Pancreas (tissue), 10 donors: ENCODE measurements around the gene NRCAM. TPM values are rescaled to one million over a fixed set of nuclear protein-coding genes. Genes with fewer than 3 reads are reported as not detected.
A peak's percentile ranks its signal among the peaks of the same experiment; 100 is the strongest.

Source experiments
- ATAC-seq, 4 donors: fragments of 200-7000 bp; cut with Tn5 transposase; one replicate each; pipeline versions ENCODE4 v1.8.0 to v1.9.1; 2020; ENCODE audit warnings: mild to moderate bottlenecking in 4 of 4, moderate library complexity in 4 of 4
- DNase-seq, 6 donors: peaks; one replicate each; pipeline ENCODE4 v3.0.0-alpha.2; 2020
- FAIRE-seq: peaks from 2 replicates; lab custom pipeline; 2012; peaks lifted over from hg19 to GRCh38; lab: Jason Lieb, UNC
- H3K27ac ChIP-seq, 4 donors: fragments of 200-600 bp; sonication (generic); 1 replicate in 3 of 4; 2 replicates in 1 of 4; pipeline versions ENCODE4 v1.5.0 to v1.8.0; 2020
- H3K27me3 ChIP-seq, 4 donors: fragments of 200-600 bp; one replicate each; pipeline ENCODE4 v1.8.0; 2021
- H3K36me3 ChIP-seq, 3 donors: fragments of 200-600 bp; sonication (generic) in 1 of 3; one replicate each; pipeline versions ENCODE4 v1.5.0 to v1.8.0; 2020 to 2021
- H3K4me1 ChIP-seq, 3 donors: fragments of 200-600 bp; one replicate each; pipeline ENCODE4 v1.8.0; 2021
- H3K4me3 ChIP-seq, 4 donors: fragments of 200-600 bp; sonication (generic) in 2 of 4; one replicate each; pipeline versions ENCODE4 v1.5.0 to v1.8.0; 2020 to 2021
- H3K9me3 ChIP-seq, 4 donors: fragments of 200-600 bp; one replicate each; pipeline ENCODE4 v1.8.0; 2021
- WGBS, 2 donors: extraction: QIAGEN DNeasy Blood & Tissue Kit; methylation state at CpG; one replicate each; pipeline ENCODE4 v1.1.7; 2013; 5-methylcytosine and 5-hydroxymethylcytosine counted together
- intact Hi-C, 3 donors: fragments of 100-400 bp; cut with DNase I; formaldehyde crosslinking; loops; one replicate each; pipeline versions ENCODE4 v1.11.1 to v1.14.2; 2022
- polyA plus RNA-seq, 2 donors: library from polyadenylated mRNA; stranded (reverse); fragments of 200-250 nt; gene quantifications; one replicate each; pipeline ENCODE4 v1.2.3, GENCODE V29; 2013
- total RNA-seq, 6 donors: library from RNA; stranded (reverse); fragmentation: NEBNext Ultra II Directional in 4 of 6; extraction: Animal tissue kit (Norgen Biotek cat#: 25700) in 4 of 6; gene quantifications; one replicate each; pipeline versions ENCODE4 v1.2.1 to v1.2.4, GENCODE V29; 2021 to 2023
- TF ChIP-seq, protein P1 (sequence below), 4 donors: fragments of 200-600 bp; sonication (generic) in 3 of 4; IDR thresholded peaks; one replicate each; pipeline versions ENCODE4 v1.5.0 to v1.8.0; 2021; ENCODE audit warnings: antibody characterized with exemption in 4 of 4
- donor health status: healthy with polysubstance abuse.
- donor health status: DM: no; HTN: no; CAD: no; lungs with moderate emphysema.
- donor health status: DM: no; HTN: no; CAD: no.
- donor health status: control.
- donor health status: control.
- donor health status: Bipolar disorder and iron deficiency.
- donor health status: DM: yes; HTN: yes; CAD: no.
- donor health status: DM: no; HTN: no; CAD: no.
- donor health status: DM: no; HTN: no; CAD: no.
- donor health status: DM: yes; HTN: yes; CAD: no.

Gene NRCAM
- total and polyA plus RNA-seq, 8 donors, result 14.1 to 53.6 (median 40.4) TPM

DNA sequence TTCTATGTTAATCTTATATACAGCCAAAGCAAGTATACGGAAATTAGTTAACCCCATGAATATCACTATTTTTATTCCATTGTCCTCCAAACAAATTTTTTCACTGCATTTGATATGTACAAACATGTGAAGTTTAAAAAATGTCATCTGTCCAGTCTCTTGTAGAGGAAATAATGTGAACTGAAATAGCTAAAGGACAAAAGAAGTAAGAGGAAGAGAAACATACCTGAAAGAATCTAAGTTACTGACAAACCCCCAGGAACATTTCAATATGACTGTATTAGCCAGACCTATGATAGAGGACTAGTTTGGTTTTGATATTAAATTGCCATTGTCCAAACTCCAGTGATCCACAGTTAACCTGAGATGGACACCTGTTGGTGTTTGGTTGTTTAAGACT lies 80.6 kb downstream of the NRCAM start:
- peaks cover 0 to 23% (median 3%) of the 10 kb centered on the region in 3 donors for H3K4me1 ChIP-seq
- WGBS, 2 donors, result 79 to 98% methylated on average over 1 of the region's 1 CpG
- FAIRE-seq (no peak), ATAC-seq (no peak), DNase-seq (no peak)
- no peaks in the 10 kb centered on the region for H3K9me3 ChIP-seq
- no peak overlapping the region for H3K4me3 ChIP-seq
- no peak overlapping the region for H3K27ac ChIP-seq
- TF ChIP-seq, protein P1, sequence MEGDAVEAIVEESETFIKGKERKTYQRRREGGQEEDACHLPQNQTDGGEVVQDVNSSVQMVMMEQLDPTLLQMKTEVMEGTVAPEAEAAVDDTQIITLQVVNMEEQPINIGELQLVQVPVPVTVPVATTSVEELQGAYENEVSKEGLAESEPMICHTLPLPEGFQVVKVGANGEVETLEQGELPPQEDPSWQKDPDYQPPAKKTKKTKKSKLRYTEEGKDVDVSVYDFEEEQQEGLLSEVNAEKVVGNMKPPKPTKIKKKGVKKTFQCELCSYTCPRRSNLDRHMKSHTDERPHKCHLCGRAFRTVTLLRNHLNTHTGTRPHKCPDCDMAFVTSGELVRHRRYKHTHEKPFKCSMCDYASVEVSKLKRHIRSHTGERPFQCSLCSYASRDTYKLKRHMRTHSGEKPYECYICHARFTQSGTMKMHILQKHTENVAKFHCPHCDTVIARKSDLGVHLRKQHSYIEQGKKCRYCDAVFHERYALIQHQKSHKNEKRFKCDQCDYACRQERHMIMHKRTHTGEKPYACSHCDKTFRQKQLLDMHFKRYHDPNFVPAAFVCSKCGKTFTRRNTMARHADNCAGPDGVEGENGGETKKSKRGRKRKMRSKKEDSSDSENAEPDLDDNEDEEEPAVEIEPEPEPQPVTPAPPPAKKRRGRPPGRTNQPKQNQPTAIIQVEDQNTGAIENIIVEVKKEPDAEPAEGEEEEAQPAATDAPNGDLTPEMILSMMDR (IDR thresholded peaks at IDR 0.05), result no peak
- intact Hi-C loops, result no loop called here
- H3K27me3 ChIP-seq, result no peaks in the 10 kb centered on the region
- H3K36me3 ChIP-seq, result no peaks in the 10 kb centered on the region

DNA sequence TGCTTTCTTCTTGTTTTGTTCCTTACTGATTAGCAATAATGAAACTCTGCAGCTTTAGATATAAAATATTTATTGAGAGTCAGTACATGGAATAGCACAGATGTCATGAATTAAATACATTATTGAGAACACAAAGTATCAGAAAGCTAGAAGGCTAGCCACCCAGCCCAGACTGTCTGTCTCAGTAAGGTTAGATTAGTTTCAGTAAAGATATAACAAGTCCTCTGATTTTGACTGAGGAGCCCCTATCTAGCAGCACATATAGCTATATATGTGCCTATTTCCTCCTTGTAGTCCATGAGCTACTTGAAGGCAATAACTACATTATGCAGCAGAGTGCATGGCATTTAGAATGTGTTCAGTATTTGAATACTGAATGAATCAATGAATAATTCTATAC lies 81.3 kb downstream of the NRCAM start:
- H3K27me3 ChIP-seq, result no peaks in the 10 kb centered on the region
- peaks cover 0 to 21% (median 3%) of the 10 kb centered on the region in 3 donors for H3K4me1 ChIP-seq
- no peak for ATAC-seq
- FAIRE-seq, result no peak
- no peak overlapping the region for H3K27ac ChIP-seq
- H3K9me3 ChIP-seq, result no peaks in the 10 kb centered on the region
- intact Hi-C loops, result no loop called here
- DNase-seq, result no peak
- TF ChIP-seq, protein P1 (IDR thresholded peaks at IDR 0.05), result no peak
- no peaks in the 10 kb centered on the region for H3K36me3 ChIP-seq
- H3K4me3 ChIP-seq, result no peak overlapping the region

DNA sequence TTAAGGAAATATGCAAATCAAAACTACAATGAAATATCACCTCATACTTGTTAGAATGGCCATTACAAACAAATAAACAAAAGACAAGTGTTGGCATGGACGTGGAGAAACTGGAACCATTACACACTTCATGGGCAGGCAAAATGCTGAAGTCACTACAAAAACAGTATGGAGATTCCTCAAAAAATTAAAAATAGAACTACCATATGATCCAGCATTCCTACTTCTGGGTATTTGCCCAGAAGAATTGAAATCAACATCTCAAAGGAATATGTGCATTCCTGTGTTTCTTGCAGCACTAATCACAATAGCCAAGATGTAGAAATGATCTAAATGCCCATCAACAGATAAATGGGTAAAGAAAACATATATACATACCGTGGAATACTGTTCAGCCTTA lies 83.6 kb downstream of the NRCAM start:
- Histone ChIP-seq H3K4me3 (no peak overlapping the region), H3K27ac (no peak overlapping the region), H3K27me3 (no peaks in the 10 kb centered on the region), H3K36me3 (no peaks in the 10 kb centered on the region), H3K4me1 (peaks cover 10 to 19% (median 10%) of the 10 kb centered on the region in 3 donors), H3K9me3 (no peaks in the 10 kb centered on the region)
- 86 to 91% methylated on average over 2 of the region's 2 CpGs for WGBS, 2 donors
- TF ChIP-seq, protein P1 (IDR thresholded peaks at IDR 0.05), result no peak
- FAIRE-seq (no peak), ATAC-seq (no peak), DNase-seq (no peak)
- intact Hi-C loops, result no loop called here

DNA sequence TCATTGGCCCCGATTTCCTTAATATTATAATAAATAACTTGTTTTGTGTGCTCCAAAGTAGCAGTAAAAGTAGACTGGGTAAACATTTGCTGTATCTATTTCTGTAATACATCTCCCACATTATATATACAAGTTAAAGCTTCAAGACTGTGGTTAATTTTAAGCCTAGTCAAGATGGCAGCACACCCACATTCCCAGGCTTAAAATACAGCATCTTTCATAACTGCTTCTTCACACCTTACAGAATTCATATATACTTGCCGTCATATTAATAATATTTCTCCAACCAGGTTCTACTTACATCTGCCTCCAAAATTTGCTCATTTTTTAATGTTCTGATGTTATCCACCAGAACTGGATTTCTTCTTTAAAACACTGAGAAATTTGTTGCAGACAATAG lies 85.6 kb downstream of the NRCAM start:
- WGBS, 2 donors, result 69 to 72% methylated on average over 2 of the region's 2 CpGs

DNA sequence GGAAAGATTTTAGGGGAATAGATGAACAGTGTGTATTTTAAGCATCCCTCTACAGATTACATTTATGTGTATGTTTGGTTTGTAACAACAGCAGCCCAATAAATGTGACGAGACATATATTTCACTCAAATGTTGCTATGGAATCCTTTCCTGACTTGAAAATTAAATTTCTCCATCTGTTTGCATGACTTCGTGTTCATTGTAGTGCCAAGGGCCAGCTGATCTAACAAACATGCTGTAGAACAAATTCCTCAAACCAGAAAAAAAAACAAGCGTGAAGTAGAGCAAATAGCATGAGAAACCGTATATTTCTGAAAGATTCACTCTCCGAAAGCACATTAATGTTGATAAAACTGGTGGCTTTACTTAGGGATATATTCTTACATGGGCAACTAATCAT lies 87.8 kb downstream of the NRCAM start:
- H3K27ac ChIP-seq, result peak overlapping the region in 3 of 4 donors; percentile 17 to 74 (median 58)
- DNase-seq, result peak in 1 of 6 donors; percentile 22
- H3K27me3 ChIP-seq, result no peaks in the 10 kb centered on the region

More for the DNA sequence above, 85.6 kb downstream of the NRCAM start:
- H3K27me3 ChIP-seq, result no peaks in the 10 kb centered on the region
- H3K27ac ChIP-seq, result no peak overlapping the region
- TF ChIP-seq, protein P1 (IDR thresholded peaks at IDR 0.05), result no peak
- ATAC-seq (no peak), FAIRE-seq (no peak), DNase-seq (no peak)
- H3K4me3 ChIP-seq, result no peak overlapping the region
- intact Hi-C loops, result no loop called here
- peaks cover 18 to 19% (median 18%) of the 10 kb centered on the region in 3 donors for H3K4me1 ChIP-seq
- no peaks in the 10 kb centered on the region for H3K9me3 ChIP-seq
- no peaks in the 10 kb centered on the region for H3K36me3 ChIP-seq

More for the DNA sequence above, 87.8 kb downstream of the NRCAM start:
- peak overlapping the region in 1 of 4 donors; percentile 2 for H3K4me3 ChIP-seq
- intact Hi-C loops, result no loop called here
- TF ChIP-seq, protein P1 (IDR thresholded peaks at IDR 0.05), result no peak
- no peak for FAIRE-seq
- WGBS, 2 donors, result 36 to 40% methylated on average over 5 of the region's 5 CpGs
- no peaks in the 10 kb centered on the region for H3K36me3 ChIP-seq
- H3K4me1 ChIP-seq, result peaks cover 18 to 19% (median 18%) of the 10 kb centered on the region in 3 donors
- ATAC-seq, result peak; percentile 54 to 78 (median 76)
- H3K9me3 ChIP-seq, result no peaks in the 10 kb centered on the region
